Astrocyte of the spinal cord (primary cell): Measurements from ENCODE around the gene DOK7.
A peak's percentile ranks its signal among the peaks of the same experiment; 100 is the strongest.

Experiments
- DNase-seq: peaks from one replicate; pipeline ENCODE4 v3.0.0; 2011; ENCODE audit warnings: low read depth, low spot score
- H3K4me3 ChIP-seq: 2 replicates; pipeline ENCODE4 v1.5.1; 2011; ENCODE audit warnings: low read depth, mild to moderate bottlenecking, low read length, moderate library complexity
- in situ Hi-C: cut with HindIII; loops from 2 replicates; pipeline ENCODE4 v1.10.0; 2017; ENCODE audit warnings: low sequenced_read_pairs
- TF ChIP-seq, protein P1 (sequence below): IDR thresholded peaks from 2 replicates; pipeline ENCODE4 v1.5.1; 2012; ENCODE audit warnings: low read depth, mild to moderate bottlenecking, low read length, inconsistent platforms

Gene DOK7

DNA sequence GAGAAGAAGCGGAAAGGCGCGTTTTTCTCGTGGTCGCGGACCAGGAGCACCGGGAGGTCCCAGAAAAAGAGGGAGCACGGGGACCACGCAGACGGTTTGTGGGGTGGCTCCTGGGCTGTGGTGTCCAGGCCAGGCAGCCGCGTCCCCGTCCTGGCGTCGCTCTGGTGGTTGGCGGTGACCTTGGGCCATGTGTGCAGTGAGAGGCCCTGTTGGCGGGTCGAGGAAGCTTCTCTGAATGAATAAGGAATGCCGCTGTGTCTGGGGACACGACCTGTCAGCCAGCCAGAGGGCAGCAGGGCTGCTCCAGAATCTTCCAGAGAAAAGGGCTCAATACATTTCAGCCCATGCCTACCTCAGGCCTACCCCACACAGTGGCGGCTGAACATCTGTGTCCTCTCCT, 45.7 kb upstream of the DOK7 start:
- in situ Hi-C loops = no loop called here
- H3K4me3 ChIP-seq = no peak overlapping the region
- no peak for DNase-seq
- TF ChIP-seq, protein P1, sequence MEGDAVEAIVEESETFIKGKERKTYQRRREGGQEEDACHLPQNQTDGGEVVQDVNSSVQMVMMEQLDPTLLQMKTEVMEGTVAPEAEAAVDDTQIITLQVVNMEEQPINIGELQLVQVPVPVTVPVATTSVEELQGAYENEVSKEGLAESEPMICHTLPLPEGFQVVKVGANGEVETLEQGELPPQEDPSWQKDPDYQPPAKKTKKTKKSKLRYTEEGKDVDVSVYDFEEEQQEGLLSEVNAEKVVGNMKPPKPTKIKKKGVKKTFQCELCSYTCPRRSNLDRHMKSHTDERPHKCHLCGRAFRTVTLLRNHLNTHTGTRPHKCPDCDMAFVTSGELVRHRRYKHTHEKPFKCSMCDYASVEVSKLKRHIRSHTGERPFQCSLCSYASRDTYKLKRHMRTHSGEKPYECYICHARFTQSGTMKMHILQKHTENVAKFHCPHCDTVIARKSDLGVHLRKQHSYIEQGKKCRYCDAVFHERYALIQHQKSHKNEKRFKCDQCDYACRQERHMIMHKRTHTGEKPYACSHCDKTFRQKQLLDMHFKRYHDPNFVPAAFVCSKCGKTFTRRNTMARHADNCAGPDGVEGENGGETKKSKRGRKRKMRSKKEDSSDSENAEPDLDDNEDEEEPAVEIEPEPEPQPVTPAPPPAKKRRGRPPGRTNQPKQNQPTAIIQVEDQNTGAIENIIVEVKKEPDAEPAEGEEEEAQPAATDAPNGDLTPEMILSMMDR = no peak

DNA sequence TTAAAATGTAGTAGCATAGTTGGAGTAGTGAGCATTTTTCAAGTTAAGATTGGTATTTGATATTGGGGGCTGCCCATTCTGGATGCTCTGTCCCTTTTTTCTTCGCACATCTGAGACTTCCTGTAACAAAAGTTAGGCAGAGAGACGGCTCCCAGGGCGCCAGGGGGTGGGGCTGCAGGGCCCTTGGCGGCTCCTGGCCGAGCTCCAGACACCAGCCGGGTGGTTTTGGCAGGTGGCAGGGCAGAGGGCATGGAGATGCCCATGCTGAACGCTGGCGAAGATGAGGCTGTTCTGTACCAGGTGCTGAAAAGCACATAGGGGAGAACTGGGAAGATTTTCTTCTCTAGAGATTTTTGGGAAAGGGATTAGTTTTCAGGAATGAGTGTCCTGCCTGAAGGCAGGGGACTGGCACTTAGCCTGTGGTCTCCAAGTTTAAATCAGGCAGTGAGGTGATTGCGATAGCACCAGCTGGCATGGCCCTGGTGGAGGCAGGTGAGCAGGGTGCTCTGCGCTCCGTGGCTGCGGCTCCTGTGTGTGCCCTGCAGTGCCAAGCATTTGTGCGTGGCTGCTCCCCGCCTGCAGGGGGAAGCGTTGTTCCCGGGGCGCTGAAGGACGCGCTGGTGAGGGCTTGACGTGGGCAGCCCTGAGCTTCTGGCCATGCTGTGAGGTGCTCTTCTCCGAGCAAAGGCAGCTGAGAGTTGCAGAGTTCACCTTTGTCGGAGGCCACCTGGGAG, 44.9 kb upstream of the DOK7 start:
- in situ Hi-C loops = no loop called here
- TF ChIP-seq, protein P1 = peak; percentile 21
- no peak for DNase-seq
- no peak overlapping the region for H3K4me3 ChIP-seq

DNA sequence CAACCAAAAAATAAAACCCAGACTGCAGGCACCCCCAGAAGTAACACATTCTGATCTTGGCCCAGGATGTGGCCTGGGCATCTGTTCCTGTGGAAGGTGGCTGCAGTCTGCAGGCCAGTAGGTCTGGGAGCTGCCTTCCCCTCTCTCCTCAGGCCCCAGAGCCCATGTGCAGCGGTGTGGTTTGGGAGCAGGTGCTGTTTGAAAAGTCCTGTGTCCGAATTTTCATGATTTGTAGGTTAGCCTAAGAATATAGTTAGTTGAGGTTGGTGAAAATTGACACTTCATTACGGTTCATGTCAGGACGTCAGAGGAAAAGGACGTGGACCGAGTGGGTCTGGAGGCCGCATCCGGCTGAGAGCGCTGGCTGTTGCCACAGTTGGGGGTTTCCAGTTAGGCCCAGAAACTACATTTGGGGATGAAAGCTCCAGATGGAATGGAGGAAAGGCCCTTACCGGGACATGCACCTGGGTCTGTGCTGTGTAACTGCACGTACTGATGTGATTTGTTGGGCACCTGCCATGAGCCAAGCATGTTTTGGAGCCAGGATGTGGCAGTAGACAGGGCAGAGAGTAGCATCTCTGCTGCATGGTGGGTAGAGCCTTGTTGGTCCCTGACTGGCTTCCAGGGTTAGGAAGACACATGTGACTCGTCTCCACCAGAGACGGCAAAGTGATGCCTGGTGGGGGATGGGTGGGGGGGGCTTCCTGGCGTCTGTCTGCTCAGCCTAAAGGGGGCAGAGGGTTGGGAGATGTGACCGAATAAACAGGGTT, 43.1 kb upstream of the DOK7 start:
- in situ Hi-C loops = no loop called here
- H3K4me3 ChIP-seq = no peak overlapping the region
- TF ChIP-seq, protein P1 = no peak
- no peak for DNase-seq

DNA sequence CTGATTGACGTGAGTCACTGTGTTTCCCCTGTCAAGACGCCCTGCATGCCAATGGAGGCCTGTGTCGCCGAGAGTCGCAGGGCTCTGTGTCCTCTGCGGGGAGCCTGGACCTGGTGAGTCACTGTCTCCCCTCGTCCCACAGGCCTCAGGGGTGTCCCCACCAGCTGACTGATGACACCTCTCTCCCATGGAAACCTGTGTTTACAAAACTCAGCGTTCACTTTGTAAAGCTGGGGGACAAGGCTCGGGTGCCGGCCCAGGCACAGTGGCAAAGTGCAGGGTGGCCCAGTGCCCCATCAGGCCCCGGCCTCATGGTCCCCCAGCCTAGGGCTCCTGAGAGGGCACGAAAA, 42.5 kb upstream of the DOK7 start:
- TF ChIP-seq, protein P1 = no peak
- no peak overlapping the region for H3K4me3 ChIP-seq
- in situ Hi-C loops = no loop called here
- DNase-seq = no peak

DNA sequence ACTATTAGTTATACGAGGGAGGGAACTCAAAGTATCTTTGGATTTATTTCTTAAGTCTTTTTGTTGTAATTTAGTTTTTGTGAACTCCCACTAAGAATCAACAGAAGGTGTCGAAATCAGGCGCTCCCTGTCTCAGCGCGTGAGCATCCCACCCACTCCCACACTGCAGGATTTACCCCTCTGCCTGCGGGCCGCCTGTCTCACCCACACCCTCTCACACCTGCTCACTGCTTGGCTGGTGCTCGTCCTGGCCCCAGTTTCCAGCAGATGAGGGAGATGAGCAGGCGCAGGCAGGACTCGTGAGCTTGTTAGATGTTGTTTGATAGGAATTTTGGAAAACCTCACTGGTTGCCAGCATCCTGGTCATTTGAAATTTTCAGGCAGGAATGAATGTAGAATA, 42.1 kb upstream of the DOK7 start:
- in situ Hi-C loops = no loop called here
- TF ChIP-seq, protein P1 = no peak
- DNase-seq = no peak
- H3K4me3 ChIP-seq = no peak overlapping the region

DNA sequence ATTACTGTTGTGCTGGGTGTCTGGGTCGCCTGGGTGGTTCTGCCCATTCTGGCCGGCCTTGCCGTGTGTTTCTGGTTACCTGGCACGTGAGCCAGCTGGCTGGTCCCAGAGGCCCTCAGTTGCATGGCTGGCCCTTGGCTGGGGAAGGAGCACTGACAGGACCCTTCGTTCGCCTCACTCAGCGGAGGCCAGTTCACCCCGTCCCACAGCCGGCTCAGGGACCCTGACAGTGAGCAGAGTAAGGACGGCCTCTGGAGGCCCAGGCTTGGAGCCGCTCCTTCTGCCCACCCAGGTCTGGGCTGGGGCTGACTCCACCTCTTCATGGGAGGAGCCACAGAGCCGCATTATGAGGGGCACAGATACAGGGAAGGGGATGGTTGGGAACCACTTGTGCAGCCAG, 41.6 kb upstream of the DOK7 start:
- in situ Hi-C loops = no loop called here
- H3K4me3 ChIP-seq = no peak overlapping the region
- TF ChIP-seq, protein P1 = no peak
- DNase-seq = no peak
